Adrenal gland (tissue), 5 donors: ENCODE data around the gene OR2S2.

Experiments
- CTCF ChIP-seq, 6 experiments: fragments of 450-650 bp in 4 of 6; fragments of 200-600 bp in 2 of 6; sonication (generic) in 1 of 6; IDR thresholded peaks; 1 replicate in 5 of 6; 2 replicates in 1 of 6; pipeline versions ENCODE4 v1.5.1 to v1.8.0; 2016 to 2021; ENCODE audit warnings: antibody characterized with exemption in 6 of 6, mild to moderate bottlenecking in 2 of 6, moderate library complexity in 1 of 6
- POLR2A ChIP-seq, 2 donors: fragments of 450-650 bp; IDR thresholded peaks; one replicate each; pipeline ENCODE4 v1.6.1; 2017; ENCODE audit warnings: antibody characterized with exemption in 2 of 2, mild to moderate bottlenecking in 2 of 2, moderate library complexity in 1 of 2
- donor health status: DM: no; HTN: no; CAD: no.

GRCh38 chr9:35942286-35942685, 15.7 kb downstream of the OR2S2 start:
- TF ChIP-seq CTCF (IDR thresholded peaks at IDR 0.05), result no peak
- TF ChIP-seq POLR2A (IDR thresholded peaks at IDR 0.05), result no peak
